OCI-LY7 (cell line): Measurements from ENCODE around the gene SLC19A1. TPM values are rescaled to one million over a fixed set of nuclear protein-coding genes. Genes with fewer than 3 reads are reported as not detected.

ENCODE experiments used
- BruUV-seq: library from RNA; stranded (reverse); fragments of 400-500 nt; replicated peaks from 2 replicates; lab custom pipeline; 2021; lab: Mats Ljungman, UMichigan
- CTCF ChIA-PET: fragments of 300-600 bp; sonication (Branson Sonifier 250); formaldehyde crosslinking; loops from one replicate; lab custom pipeline; 2022; ENCODE audit warnings: antibody characterized with exemption; ENCODE audit not compliant: unreplicated experiment; lab: Charles Lee
- POLR2A ChIA-PET: fragments of 300-600 bp; sonication (Branson Sonifier 250); formaldehyde crosslinking; loops from one replicate; lab custom pipeline; 2022; ENCODE audit warnings: antibody characterized with exemption; lab: Charles Lee
- DNase-seq: peaks from one replicate; pipeline ENCODE4 v3.0.0-alpha.2; 2015; ENCODE audit warnings: low spot score
- H2AFZ ChIP-seq: fragments of 200-600 bp; sonication (generic), shearing (Covaris generic); 2 replicates; pipeline ENCODE4 v1.6.1; 2014; ENCODE audit warnings: mild to moderate bottlenecking, antibody characterized with exemption, low read length, moderate library complexity
- H3K27ac ChIP-seq: fragments of 200-600 bp; sonication (generic); 2 replicates; pipeline ENCODE4 v1.5.1; 2014; ENCODE audit warnings: mixed run types, low read depth, mild to moderate bottlenecking, moderate library complexity, low read length, inconsistent platforms; ENCODE audit not compliant: poor library complexity, severe bottlenecking
- H3K36me3 ChIP-seq: fragments of 200-600 bp; sonication (generic); 2 replicates; pipeline ENCODE4 v1.6.1; 2014; ENCODE audit warnings: mild to moderate bottlenecking, antibody characterized with exemption, low read length, moderate library complexity, mixed read lengths; ENCODE audit not compliant: insufficient read depth
- H3K4me1 ChIP-seq: fragments of 200-600 bp; sonication (generic); 2 replicates; pipeline ENCODE4 v1.5.1; 2014; ENCODE audit warnings: mild to moderate bottlenecking, low read length; ENCODE audit not compliant: insufficient read depth, poor library complexity, severe bottlenecking
- H3K4me2 ChIP-seq: fragments of 200-600 bp; sonication (generic); 2 replicates; pipeline ENCODE4 v1.6.1; 2014; ENCODE audit warnings: mild to moderate bottlenecking, low read length
- H3K4me3 ChIP-seq: fragments of 200-600 bp; sonication (generic); 2 replicates; pipeline ENCODE4 v1.5.1; 2014; ENCODE audit warnings: mild to moderate bottlenecking, low read depth, low read length; ENCODE audit not compliant: poor library complexity, severe bottlenecking
- H3K79me2 ChIP-seq: fragments of 200-600 bp; sonication (generic); 2 replicates; pipeline ENCODE4 v1.6.1; 2016; ENCODE audit warnings: low read depth, mild to moderate bottlenecking, low read length, moderate library complexity, mixed read lengths; ENCODE audit not compliant: insufficient read depth
- H3K9me2 ChIP-seq: fragments of 200-600 bp; sonication (generic); 2 replicates; pipeline ENCODE4 v1.6.1; 2016; ENCODE audit warnings: mild to moderate bottlenecking, low read length, mixed read lengths; ENCODE audit not compliant: insufficient read depth
- H3K9me3 ChIP-seq: fragments of 200-600 bp; sonication (generic); 2 replicates; pipeline ENCODE4 v1.6.1; 2014; ENCODE audit warnings: mild to moderate bottlenecking, mixed run types, low read length, mixed read lengths
- H4K20me1 ChIP-seq: fragments of 200-600 bp; sonication (generic); 2 replicates; pipeline ENCODE4 v1.6.1; 2014; ENCODE audit warnings: mild to moderate bottlenecking, antibody characterized with exemption, low read length, moderate library complexity, mixed read lengths; ENCODE audit not compliant: insufficient read depth
- CTCF ChIP-seq: fragments of 200-600 bp; sonication (generic); conservative IDR thresholded peaks from 2 replicates; pipeline ENCODE4 v1.5.1; 2014; ENCODE audit warnings: mild to moderate bottlenecking, antibody characterized with exemption, low read length, moderate library complexity, mixed read lengths
- EZH2phosphoT487 ChIP-seq: fragments of 200-600 bp; sonication (generic); IDR thresholded peaks from 2 replicates; pipeline ENCODE4 v1.6.1; 2018; ENCODE audit warnings: low read depth, borderline replicate concordance, mild to moderate bottlenecking, mixed run types, antibody characterized with exemption, low read length, moderate library complexity, mixed read lengths
- intact Hi-C: fragments of 100-400 bp; cut with micrococcal nuclease; formaldehyde crosslinking; loops from one replicate; pipeline ENCODE4 v1.10.0; 2022; ENCODE audit not compliant: unreplicated experiment
- total RNA-seq, 2 experiments: library from RNA; depleted of rRNA in 1 of 2; stranded (reverse); fragments of >200 nt in 1 of 2; shearing (Covaris generic) in 1 of 2; gene quantifications; 2 replicates each; pipeline ENCODE4 v1.2.3, GENCODE V29; 2014 to 2022

Gene SLC19A1
- total RNA-seq, 2 experiments from 2014 or later = 17.9 to 41.2 TPM

GRCh38 chr21:45588086-45588825, 46.0 kb upstream of the SLC19A1 start:
- Histone ChIP-seq H3K4me1 (peaks cover 15% of the 10 kb centered on the region), H2AFZ (no peak overlapping the region), H3K27ac (no peak overlapping the region), H3K79me2 (no peaks in the 10 kb centered on the region), H3K36me3 (no peaks in the 10 kb centered on the region), H4K20me1 (no peaks in the 10 kb centered on the region), H3K9me2 (no peaks in the 10 kb centered on the region), H3K9me3 (peaks cover 11% of the 10 kb centered on the region), H3K4me3 (no peak overlapping the region), H3K4me2 (no peak overlapping the region)
- BruUV-seq = no TSS peak
- ChIA-PET CTCF (no interaction called here), POLR2A (no interaction called here)
- DNase-seq = no peak
- TF ChIP-seq EZH2phosphoT487 (no peak), CTCF (no peak)
- intact Hi-C loops = no loop called here

- intact Hi-C loops = no loop called here
- CTCF ChIA-PET = no interaction called here
Observed at GRCh38 chr21:45586289-45586858, 44.1 kb upstream of the SLC19A1 start.

More at GRCh38 chr21:45586289-45586858, 44.1 kb upstream of the SLC19A1 start:
- Histone ChIP-seq H2AFZ (no peak overlapping the region), H3K27ac (no peak overlapping the region), H3K4me1 (no peaks in the 10 kb centered on the region), H3K9me2 (no peaks in the 10 kb centered on the region), H3K36me3 (no peaks in the 10 kb centered on the region), H3K79me2 (no peaks in the 10 kb centered on the region), H3K9me3 (peaks cover 11% of the 10 kb centered on the region), H3K4me2 (no peak overlapping the region), H3K4me3 (no peak overlapping the region), H4K20me1 (no peaks in the 10 kb centered on the region)
- no TSS peak for BruUV-seq
- TF ChIP-seq CTCF (no peak), EZH2phosphoT487 (no peak)
- POLR2A ChIA-PET = no interaction called here
- DNase-seq = no peak
